SH-SY5Y (cell line): Measurements from ENCODE around the gene NKAIN2.

Experiments
- GATA2 ChIP-seq: IDR thresholded peaks from 2 replicates; pipeline ENCODE4 v1.6.1; 2011; ENCODE audit warnings: mild to moderate bottlenecking, low read depth, low read length
- GATA3 ChIP-seq: IDR thresholded peaks from 2 replicates; pipeline ENCODE4 v1.6.1; 2011; ENCODE audit warnings: low read depth, mild to moderate bottlenecking, low read length, moderate library complexity

DNA sequence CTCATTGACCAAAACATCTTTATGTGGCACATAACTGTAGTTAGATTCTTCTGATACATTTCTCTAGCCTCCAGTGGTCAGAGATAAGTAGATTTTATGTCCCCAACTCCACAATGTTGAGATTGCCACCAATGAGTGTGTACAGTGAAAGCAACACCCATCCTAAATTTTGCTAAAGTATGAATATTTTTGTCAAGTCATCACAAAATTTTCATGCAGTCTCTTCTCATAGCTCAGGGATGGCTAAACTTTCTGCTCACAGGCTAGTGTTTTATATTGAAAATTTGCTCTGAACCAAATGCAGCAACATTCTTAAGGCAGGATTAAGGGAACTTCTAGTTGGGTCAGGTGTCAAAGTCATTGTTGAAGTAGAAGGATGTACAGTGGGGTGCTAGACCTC, 203.6 kb downstream of the NKAIN2 start:
- no peak for TF ChIP-seq GATA2
- TF ChIP-seq GATA3, result no peak
